ENCODE measurements around the gene KIF4B.

The KIF4B gene

DNA sequence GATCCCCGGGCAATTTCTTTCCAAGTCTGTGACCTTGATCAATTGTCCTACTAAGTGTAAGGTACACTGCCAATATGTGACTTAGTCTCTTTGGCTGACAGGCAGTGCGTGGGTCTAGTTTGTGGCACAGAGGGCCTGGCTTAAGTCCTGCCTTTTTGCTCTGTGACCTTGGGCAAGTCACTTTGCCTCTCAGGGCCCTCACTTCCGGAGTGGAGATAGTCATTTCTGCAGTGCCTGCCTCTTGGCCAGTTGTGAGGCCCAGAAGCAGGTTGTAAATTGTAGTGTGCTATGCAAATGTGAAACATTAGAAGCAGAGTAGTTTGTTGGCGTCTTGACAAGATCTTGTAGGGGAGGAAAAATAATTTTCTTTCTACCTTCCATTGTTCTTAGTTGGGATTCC, 39.0 kb downstream of the KIF4B start:
- in situ Hi-C loops (cut with MboI; ENCODE audit: low pct_unique_long_range_greater_than_20kb, low sequenced_read_pairs, unreplicated experiment): no loop called here
- TF ChIP-seq CTCF (IDR thresholded peaks at IDR 0.05; ENCODE audit: extremely low read depth, insufficient read depth, missing control alignments): no peak
- DNase-seq (ENCODE audit: low spot score): no peak

DNA sequence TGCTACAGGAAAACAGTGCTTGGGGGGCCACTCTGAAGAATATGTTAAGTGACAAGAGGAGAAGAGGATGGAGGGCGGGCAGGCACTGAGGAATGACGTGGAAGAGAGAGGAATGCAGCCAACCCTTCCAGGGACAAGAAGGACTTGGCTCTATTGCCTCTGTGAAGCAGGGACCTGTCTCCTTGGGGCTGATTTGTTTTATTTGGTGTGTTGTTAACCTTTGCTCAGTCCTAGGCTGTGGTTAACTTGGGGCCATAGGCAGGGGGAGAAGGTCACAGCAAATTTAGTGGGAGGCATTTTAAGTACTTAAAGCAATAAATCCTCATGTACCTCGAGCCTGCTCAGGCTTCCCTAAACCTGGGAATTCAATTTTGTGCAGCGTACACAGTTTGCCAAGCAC, 39.9 kb downstream of the KIF4B start:
- no peak for DNase-seq (ENCODE audit: low spot score)
- TF ChIP-seq CTCF (IDR thresholded peaks at IDR 0.05; ENCODE audit: extremely low read depth, insufficient read depth, missing control alignments): no peak
- in situ Hi-C loops (cut with MboI; ENCODE audit: low pct_unique_long_range_greater_than_20kb, low sequenced_read_pairs, unreplicated experiment): no loop called here

DNA sequence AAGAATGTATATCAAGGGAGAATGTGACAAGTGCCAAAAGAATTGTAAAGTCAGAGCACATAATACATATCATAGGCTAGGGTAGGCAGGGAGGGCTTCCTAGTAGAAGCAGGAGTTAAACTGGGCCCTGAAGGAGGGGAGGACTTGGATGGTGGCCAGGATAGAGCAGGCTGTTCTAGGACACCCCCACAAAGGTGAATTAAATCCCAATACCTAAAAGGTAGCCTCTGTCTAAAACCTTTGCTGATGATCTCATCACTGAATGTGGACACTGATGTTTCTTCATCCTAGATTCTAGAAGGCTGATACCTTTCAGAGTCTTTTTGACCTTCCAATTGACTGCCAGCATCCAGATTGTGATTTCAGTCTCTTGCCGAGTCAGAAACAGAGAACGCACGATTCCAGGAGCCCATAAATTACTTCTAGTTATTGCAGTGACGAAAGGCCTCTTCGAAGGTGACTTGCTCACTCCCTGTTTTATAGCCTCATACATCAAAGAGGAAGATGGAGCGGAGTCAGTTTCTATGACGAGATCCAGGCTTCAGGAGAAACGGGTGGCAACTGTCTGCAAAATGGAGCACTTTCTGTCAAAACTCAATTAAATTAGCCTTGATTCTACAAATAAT, 43.2 kb downstream of the KIF4B start:
- in situ Hi-C loops (cut with MboI; ENCODE audit: low pct_unique_long_range_greater_than_20kb, low sequenced_read_pairs, unreplicated experiment): no loop called here
- no peak for TF ChIP-seq CTCF (IDR thresholded peaks at IDR 0.05; ENCODE audit: extremely low read depth, insufficient read depth, missing control alignments)
- DNase-seq (ENCODE audit: low spot score): no peak

GRCh38 chr5:155057626-155058025, 44.1 kb downstream of the KIF4B start:
- DNase-seq (ENCODE audit: low spot score): no peak
- TF ChIP-seq CTCF (IDR thresholded peaks at IDR 0.05; ENCODE audit: extremely low read depth, insufficient read depth, missing control alignments): no peak
- in situ Hi-C loops (cut with MboI; ENCODE audit: low pct_unique_long_range_greater_than_20kb, low sequenced_read_pairs, unreplicated experiment): no loop called here

DNA sequence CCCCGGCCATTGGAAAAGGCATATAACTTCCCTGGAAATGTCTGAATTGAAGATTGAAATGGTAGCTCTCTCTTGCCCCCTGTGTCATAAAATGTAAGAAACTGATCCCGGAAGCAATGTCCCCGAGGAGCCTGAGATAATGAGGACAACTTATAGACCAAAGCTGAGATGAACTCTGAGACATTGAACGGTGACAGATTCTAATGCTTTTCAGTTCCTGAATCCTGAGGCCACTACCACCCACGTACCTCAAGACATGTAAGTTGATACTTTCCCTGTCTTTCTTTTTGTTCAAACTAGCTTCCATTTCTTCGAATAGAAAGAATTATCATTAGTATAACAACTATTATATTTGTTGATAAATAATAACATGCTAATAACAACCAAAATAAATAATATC, 51.0 kb downstream of the KIF4B start:
- TF ChIP-seq CTCF (IDR thresholded peaks at IDR 0.05; ENCODE audit: extremely low read depth, insufficient read depth, missing control alignments): no peak
- peak; percentile 12 for DNase-seq (ENCODE audit: low spot score)
- in situ Hi-C loops (cut with MboI; ENCODE audit: low pct_unique_long_range_greater_than_20kb, low sequenced_read_pairs, unreplicated experiment): no loop called here

DNA sequence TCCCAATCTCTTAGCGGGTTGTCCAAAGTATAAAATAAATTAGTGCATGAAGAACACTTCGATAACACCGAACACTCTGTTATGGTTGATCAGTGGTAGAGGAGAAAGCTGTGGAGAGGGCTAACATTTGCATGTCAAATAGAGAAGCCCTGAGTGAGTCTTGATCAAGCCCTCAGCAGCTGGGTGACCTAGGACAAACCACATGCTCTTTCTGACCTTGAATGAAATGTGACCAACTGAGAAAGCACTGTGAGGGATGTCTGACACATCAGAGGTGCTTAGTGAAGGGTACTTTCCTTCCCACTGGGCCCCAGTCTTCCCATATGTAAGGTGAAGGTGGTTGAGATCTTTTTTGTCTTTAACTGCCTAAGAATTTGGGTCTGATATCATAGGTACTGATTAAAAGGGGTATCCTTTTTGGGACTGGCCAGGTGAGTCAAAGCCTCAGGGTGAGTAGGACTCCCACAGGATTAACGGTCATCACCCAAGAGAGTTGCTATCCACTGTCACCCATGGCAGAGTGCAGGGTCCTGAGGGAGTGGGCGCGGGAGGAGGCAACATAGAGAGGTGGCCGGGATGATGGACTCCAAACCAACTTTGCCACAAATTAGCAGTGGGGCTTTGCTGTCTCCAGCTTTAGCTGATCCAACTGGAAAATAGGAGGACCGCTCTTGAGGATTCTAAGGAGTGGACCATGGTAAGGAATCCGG, 53.5 kb downstream of the KIF4B start:
- in situ Hi-C loops (cut with MboI; ENCODE audit: low pct_unique_long_range_greater_than_20kb, low sequenced_read_pairs, unreplicated experiment): no loop called here
- TF ChIP-seq CTCF (IDR thresholded peaks at IDR 0.05; ENCODE audit: extremely low read depth, insufficient read depth, missing control alignments): no peak
- peak; percentile 17 for DNase-seq (ENCODE audit: low spot score)
